NCI-H2196 (cell line): ENCODE measurements around the gene MSRB3.

Source experiments
- DNase-seq: peaks from one replicate; lab custom pipeline; 2025; ENCODE audit not compliant: unreplicated experiment; lab: John Stamatoyannopoulos, UW

The MSRB3 gene

DNA sequence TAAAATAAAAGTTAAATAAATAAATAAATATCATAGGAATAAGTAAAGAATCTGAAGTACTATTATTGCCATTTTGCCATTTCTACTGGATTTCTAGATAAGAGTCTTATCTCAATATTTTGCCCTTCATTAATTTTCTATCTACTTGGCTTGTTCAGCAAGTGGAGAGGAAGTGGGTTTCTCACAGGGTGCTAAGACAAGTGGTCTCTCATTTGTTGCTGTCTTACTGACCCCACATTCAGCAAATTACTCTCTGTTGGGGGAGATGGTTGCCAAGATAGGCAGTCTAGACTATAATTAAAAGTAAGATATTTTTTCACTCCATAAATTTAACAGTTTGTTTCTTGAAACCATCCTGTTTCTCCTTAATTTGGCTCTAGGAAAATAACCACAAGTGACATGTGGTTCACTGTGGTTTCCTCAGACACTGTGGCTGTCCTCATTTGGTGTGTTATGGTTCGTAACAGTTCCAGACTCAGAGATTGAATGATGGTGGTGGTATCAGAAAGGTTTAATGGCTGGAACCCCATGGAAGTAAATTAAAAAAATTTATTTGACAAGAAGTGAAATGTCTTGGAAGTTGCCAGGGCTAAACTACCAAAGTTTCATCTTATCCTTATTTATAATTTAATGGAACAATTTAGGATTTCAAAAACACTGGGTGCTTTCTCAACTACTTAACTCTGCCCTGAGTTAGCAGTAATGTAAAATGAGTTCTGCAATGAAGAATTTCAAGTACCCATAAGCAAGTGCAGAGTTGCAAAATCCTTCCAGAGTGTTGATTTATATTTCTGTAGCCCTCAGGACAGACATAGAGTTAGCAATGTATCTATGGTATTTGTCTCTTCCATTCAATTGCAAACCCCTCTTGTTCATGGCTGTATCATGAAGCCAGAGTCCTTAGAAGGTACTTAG is 214.8 kb downstream of the MSRB3 start:
- no peak for DNase-seq

- no peak for DNase-seq
Observed at GRCh38 chr12:65493913-65494245, 215.4 kb downstream of the MSRB3 start.

DNA sequence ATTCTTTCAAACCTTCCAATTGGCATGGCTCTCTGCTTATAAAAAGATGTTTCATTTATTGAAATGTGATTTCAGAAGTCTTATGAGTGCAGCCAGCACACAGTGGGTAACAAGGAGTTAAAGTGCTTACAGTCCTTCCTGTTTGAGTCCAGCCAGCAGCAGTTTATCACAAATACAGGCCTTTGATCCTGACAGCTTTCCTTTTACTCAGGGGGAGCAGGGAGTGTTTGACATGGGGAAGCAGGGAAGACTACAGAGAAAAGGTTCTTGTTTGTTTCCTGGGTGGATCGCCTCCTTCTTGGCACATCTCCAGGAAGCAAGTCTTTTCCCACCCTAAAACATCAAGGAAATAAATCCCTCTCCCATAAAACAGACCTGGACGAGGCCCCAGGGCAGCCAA is 216.1 kb downstream of the MSRB3 start:
- DNase-seq: no peak

- no peak for DNase-seq
Observed at GRCh38 chr12:65495233-65495632, 216.8 kb downstream of the MSRB3 start.

GRCh38 chr12:65496617-65497016 is 218.1 kb downstream of the MSRB3 start:
- DNase-seq: no peak

GRCh38 chr12:65497660-65498059 is 219.2 kb downstream of the MSRB3 start:
- no peak for DNase-seq

GRCh38 chr12:65499167-65499566 is 220.7 kb downstream of the MSRB3 start:
- no peak for DNase-seq

DNA sequence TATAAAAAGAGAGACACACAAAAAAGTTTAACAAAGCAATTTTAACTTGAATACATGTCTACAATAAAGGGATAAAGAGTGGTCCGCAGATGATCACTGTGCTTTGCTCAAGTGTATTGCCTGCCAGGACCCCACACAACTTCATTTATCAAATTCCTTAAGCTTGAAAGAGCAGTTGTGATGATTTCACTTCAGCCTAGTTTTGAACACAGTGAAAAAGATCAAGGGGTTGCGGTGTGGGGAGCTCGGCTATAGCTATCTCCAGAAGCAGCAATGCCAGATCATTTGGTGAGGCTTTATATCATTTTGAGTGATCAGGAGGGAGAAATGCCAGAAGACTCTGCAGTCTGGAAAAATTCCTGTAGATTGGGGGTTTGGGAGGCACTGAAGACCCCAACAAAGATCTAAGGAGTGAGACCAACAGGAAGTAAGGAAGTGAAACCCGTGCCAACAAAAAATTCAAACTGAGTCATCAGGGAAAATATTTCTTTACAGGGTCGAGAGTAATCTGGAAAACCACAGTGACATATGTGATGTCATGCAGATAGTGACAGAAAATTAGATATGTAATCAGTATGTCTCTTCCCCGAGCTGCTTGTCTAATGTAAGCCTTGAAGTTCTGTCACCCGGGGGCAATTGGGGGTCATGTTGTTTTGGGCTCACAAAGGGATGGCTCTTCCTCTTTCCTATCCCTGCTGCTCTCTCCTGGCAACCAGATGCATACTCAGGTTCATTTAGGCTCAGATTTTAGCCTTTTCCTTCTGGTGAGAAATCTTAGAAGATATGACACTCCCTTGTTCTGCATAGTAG is 221.8 kb downstream of the MSRB3 start:
- DNase-seq: no peak

GRCh38 chr12:65501093-65501621 is 222.7 kb downstream of the MSRB3 start:
- no peak for DNase-seq

DNA sequence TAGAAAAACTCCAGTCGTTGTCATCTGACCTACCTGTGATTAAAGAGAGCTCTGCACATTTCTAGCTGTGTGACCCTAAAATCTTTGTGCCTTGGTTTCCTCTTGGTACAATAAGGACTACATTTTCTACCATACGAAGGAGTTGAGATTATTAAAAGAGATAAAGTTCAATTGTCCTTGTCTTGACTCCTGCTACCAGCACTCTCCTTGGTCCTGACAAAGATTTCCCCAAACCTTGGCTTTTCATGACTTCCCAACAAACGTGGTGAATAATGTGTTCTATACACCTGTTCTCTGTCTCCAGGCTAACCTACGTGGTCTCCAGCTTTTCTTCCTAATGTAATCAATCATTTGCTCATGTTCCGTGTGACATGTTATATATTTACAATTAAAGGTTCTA is 223.5 kb downstream of the MSRB3 start:
- DNase-seq: no peak

GRCh38 chr12:65504417-65504816 is 225.9 kb downstream of the MSRB3 start:
- no peak for DNase-seq

DNA sequence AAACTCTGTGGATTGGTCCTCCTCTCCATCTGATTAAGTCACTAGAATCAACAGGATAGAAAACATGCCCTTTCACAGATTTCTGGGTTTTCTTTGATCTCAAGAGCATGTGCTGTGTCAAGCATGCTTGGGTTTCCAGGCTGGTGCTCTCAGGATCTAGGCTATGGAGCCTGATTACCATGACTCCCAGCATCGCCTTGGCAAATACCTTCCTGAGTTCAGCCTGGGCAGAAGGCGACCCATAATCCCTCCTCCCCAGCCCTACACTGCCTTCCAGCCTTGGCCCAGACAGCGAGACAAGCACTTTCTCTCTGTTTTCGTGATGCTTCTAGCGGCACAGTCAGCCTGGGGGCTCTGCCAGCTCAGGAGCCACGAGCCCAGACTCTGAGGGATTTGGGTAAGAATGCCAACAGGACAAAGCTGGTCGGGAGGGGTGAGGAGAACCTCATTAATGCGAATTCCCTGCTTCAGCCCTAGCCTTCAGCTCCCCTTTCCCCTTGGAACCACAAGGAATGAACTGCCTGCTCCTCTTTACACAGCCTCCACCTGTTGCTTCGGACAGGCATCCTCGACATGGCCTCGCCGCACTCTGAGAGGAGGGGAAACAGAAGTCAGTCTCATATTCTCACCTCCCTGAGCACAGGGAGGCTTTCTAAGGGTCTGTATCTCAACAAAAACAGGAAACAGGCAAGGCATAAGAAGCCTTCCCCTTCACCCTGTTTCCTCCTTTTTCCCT is 227.1 kb downstream of the MSRB3 start:
- no peak for DNase-seq

DNA sequence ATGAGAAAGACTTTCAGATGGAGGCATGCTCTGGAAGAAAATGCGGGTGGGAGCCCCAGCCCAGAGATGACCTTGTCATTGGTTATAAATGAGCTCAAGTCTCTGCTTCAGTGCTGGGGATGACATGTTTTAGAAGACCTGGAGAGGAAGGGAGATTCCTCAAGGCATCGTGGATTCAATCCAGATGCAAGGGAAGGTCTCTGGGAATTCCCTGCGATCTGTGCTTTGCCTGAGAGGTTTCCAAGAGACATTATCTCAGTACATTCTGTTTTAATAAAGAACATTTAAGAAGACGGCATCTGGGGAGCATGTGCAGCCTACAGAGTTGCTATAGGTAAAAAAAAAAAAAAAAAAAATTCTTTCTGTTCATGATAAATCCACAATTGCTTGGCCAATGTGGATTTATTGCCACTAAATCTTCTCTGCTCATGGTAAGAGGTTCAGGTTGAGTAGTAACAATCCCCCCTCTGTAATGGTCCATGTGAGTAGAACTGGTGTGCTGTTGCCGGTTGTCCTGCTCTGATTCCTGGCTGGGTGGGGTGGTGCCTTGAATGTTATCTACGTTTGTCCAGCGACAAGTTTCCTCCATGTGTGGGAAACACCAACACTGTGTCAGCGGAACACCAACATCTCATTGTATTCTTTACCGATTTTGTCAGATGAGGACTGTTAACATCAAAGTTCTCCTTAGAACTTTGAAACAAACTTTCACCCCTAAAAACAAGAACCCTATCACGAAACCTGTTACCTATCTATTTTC is 230.0 kb downstream of the MSRB3 start:
- DNase-seq: no peak

- DNase-seq: no peak
Observed at GRCh38 chr12:65510007-65510406, 231.5 kb downstream of the MSRB3 start.

DNA sequence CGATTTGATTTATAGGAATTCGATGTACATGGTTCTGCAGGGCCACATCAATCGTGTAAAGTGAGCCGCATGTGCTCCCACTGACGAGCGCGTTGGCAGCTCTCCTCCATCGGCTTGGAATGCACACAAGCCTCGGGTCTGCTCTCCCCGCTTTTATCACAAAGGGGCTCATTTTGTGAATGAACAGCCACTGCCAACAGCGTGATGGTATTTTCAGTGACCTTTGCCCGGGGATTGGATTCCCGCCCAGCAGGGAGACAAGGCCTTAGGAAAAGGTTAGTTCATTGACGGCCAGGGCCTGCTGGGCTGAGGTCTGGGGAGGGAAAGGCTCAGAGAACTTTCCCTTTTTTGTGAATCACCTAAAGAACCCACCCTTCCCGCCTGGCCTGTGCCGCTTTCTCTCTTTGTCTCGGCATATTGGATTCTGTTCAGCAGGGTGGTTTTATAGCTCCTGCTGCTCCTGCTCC is 232.1 kb downstream of the MSRB3 start:
- no peak for DNase-seq

DNA sequence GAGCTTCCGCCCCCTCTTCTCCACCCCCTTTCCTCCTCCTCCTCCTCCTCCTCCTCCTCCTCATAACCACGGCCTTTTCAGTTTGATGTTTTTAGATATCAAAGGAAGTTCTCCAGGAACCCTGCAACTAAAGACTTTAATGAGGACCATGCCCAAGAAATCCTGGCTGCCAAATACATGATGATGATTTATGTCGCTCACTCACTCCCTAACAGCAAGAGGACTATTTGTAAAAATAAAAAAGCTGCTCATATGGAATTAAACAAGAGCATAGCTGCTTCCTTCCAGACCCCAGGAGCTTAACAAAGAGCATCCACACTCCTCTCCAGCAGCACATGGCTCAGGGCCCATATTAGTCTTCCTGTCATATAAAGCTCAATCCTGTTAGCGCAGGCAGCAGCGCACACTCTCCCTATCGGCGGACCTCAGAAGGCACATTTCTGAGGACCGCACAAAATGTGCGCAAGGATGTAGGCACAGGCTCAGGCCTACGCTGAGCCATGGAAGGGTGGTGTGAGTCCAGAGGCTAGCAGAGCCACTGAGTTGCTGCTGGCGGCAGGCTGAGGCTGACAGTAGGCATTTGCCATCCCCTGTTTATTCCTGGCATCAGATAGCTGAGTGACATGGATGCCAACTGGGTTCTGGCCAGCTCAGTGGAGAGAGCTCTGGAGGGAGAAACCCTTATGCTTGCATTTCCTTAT is 232.8 kb downstream of the MSRB3 start:
- no peak for DNase-seq

DNA sequence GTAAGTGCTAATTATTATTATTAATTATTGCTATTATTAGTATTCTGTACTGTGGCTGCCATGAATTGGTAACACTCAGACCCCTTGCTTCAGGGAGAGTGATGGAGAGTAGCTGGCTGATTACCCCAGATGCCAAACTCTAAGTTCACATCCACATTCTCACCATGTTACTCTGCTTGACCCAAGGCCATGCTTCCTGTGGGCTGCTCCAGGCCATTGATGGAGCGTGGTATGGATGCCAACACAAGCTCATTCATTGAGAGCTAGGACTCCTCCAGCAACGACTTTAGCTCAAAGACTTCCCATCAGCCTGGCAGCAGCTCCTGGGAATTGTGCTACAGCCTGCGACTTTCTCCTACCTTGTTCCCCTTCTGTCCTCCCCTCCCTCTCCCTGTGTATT is 233.4 kb downstream of the MSRB3 start:
- no peak for DNase-seq
